Measurements from ENCODE around the gene CCDC13.

Gene CCDC13

DNA sequence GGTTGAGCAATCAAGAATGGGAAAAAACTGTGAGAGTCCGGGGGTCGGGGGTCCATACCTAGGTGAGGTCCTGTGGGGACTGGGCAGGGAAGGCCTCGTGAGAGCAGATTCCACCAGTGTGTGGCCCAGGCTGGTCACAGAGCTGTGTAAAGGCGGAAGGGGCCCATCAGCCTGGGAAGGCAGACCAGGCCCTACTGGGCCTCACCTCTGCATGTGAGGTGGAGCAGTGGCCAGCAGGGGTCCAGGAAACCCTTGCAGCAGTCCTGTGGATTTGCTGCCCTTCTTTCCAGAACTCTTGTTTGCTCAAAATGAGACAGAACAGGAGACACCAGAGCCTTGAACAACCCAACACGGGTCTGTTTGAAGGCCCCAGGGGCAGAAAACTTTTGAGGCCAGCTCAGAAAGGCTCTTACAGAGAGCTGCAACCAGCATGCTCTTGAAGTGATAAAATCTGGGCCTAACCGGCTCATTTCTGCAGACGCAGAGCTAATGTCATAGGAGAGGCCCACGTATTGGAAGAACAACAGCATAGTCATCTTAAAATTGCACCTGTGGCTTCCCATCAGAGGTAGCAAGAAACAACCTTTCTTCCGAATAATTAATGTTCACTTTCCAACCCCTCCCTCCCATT, 40.1 kb downstream of the CCDC13 start:
- DNase-seq (ENCODE audit: low spot score): no peak

DNA sequence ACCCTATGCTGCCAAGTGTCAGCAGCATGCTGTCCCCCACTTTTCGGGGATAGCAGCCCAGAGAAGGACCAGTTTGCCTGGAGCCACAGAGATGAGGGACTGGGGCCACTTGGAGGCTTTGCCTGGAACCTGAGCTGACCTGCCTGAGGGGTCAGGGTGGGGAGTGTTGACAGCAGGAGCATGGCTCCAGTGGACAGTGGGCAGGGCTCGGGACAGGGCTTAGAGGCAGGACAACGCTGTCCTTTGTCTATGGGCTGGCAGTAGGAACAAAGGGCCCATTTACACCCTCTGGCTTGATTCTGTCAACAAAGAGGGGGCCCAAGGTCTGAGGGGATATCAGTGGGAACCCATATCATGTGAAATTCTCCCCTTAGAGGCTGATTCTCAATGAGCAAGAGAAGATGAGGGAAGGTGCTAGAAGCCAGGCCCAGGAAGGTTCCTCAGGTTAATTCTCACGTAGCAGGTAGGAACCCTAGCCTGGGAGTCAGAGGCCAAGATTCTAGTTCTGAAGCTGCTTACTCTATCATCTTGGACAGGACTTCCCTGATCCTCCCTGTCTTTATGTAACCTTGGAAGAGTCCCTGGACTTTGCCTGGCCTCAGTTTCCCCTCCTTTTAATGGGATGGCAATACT, 40.7 kb downstream of the CCDC13 start:
- DNase-seq (ENCODE audit: low spot score): no peak

DNA sequence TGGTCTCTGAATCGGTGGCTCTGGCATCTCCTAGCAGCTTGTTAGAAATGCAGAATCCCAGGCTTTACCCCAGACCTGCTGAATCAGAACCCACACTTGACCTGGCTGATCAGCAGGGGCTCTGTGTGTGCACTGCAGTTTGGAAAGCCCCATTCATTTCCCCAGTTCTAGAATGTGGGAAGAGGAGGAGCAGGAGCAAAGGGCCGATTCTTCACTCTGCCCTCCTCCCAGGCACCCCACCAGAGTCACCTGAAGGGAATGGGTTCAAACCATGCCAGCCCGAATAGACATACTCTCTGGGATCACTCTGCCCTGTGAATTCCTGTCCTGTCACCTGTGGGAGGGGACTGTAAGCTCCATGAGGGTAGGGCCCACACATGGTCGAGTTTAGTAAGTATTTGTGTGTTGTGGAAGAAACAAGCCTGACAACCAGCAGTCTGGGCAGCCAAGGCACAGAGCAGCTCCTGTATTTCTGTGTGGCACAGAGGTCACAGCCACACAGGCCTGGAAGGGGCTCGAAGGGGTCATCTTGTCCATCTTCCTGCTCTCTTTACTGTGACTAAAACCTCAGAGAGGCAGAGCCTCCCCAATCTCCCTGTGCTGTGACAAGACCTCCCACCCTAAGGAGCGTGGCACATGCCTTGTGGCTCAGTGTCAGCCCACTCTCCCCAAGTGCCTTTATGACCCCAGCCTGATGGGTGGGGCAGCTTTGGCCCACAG, 41.4 kb downstream of the CCDC13 start:
- DNase-seq (ENCODE audit: low spot score): no peak

GRCh38 chr3:42730706-42731420, 42.2 kb downstream of the CCDC13 start:
- no peak for DNase-seq (ENCODE audit: low spot score)

DNA sequence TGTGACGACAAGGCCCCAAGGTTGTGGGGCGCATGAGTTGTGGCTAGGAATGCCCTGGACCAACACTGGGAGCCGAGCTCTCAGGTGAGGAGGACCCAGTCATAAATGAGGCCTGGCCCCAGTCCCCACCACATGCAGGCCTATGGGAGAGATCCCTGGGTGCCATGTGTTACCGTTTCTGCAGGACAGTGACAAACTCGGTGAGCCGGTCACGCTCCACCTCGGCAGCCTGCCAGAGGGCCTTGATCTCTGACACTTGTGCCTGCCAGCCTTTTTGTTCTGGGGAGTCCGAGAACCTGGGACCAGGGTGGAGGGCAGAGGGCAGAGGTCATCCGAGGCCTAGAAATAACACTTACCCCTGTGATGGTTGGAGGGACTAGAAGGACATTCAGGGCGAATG, 42.8 kb downstream of the CCDC13 start:
- no peak for DNase-seq (ENCODE audit: low spot score)

DNA sequence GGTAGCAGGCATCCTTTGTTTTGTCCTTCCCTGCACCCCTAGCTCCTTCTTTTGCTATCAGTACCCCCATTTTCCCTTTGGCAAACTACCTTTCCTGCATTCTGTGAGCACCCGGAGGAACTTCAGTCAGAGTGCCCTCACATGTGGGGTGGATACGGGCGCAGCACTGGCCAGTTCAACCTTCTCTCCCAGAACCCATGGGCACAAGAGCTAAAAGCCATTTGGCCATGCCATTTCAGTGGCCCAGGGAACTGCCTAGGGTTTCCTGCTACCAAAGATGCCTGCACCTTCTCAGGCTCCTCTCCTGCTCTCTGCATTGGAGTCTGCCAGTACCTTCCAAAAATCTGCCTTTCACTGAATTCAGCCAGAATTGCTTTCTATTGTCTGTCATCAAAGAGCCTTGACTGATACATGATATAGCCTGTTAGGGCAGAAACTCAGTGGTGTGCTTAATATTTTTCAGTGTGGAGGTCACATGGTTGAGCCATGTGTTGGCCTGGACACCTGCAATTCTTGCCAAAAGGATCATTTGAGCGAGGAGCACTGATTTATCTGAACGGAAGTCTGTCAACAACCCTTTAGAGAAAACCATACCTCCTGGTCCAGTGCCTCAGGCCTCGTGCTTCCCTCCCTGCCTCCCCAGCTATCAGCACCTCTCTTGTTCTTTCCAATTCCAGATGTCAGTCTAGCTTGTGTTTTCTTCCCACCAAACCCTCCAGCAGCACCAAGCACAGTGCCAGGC, 43.5 kb downstream of the CCDC13 start:
- DNase-seq (ENCODE audit: low spot score): no peak

DNA sequence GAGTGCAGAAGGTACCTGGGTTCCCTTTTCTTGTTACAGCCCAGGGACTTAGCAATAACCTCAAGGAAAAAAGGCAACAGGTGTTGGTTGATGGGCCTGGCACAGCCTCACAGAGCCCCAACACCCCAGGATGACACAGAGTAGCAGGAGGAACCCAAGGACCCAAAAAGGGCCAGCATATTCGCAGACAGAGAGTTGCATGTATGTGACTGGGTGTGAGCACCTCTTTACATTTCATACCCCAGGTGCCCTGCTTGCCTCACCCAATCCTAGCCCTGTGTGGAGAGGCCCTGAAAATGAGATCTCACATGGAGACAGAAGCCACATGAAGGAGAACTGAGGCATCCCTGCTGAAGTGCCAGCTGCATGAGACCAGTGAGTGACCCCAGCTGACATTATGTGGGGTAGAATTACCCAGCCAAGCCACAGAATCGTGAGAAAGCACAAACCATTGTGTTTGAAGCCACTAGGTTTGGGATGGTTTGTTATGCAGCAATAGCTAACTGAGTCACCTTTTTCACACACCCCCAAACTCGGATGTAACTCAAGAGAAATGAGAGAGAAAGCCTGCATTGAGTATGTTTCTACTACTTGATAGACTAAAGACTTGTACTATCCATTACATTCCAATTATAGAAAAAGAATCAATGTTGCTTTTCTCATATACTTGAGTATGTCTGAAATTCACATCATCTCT, 44.2 kb downstream of the CCDC13 start:
- no peak for DNase-seq (ENCODE audit: low spot score)

DNA sequence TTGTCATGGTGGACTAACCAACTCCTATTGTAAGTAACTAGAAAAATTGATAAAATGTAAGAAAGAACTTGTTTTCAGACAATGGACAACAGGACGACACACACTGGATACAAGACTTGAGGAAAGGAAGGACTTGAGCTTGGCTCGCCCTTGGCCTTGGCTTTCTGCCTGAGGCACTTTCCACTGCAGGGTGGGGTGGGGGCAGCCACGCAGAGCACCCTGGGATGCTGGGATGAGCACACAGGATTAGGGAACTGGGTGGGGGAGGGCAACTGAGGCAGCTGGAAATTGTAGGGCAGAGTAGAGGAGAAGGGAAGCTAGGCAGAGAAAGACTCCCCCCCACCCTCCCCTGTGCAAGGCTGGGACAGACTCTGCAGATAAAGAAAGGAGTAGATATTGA, 45.0 kb downstream of the CCDC13 start:
- DNase-seq (ENCODE audit: low spot score): no peak

GRCh38 chr3:42725454-42725853, 47.6 kb downstream of the CCDC13 start:
- DNase-seq (ENCODE audit: low spot score): no peak

- peak; percentile 56 for DNase-seq (ENCODE audit: low spot score)
Observed at GRCh38 chr3:42723219-42723618, 49.8 kb downstream of the CCDC13 start.

All from RKO (cell line).